Measurements from ENCODE around the gene TRIM6. TPM values are rescaled to one million over a fixed set of nuclear protein-coding genes. Genes with fewer than 3 reads are reported as not detected.

Gene TRIM6
- total RNA-seq, 2 experiments from 2014 or later, result not detected

GRCh38 chr11:5631969-5632635 is 35.7 kb downstream of the TRIM6 start:
- Histone ChIP-seq H3K4me3 (ENCODE audit: low read depth, low read length, poor library complexity, severe bottlenecking) (peak overlapping the region; percentile 44), H3K4me1 (ENCODE audit: insufficient read depth, low read length, poor library complexity, severe bottlenecking) (peaks cover 17% of the 10 kb centered on the region), H3K9me3 (ENCODE audit: low read length) (no peaks in the 10 kb centered on the region), H3K9me2 (ENCODE audit: insufficient read depth, low read length) (no peaks in the 10 kb centered on the region), H3K4me2 (ENCODE audit: low read length) (peak overlapping the region; percentile 74), H3K79me2 (ENCODE audit: insufficient read depth, low read depth, low read length) (no peaks in the 10 kb centered on the region), H3K36me3 (ENCODE audit: insufficient read depth, low read length) (0 out of 2 replicates have a peak, but pooled peaks cover 15% of the 10 kb centered on the region), H2AFZ (ENCODE audit: low read length) (peak overlapping the region; percentile 93), H4K20me1 (ENCODE audit: insufficient read depth, low read length) (no peaks in the 10 kb centered on the region), H3K27ac (ENCODE audit: low read depth, low read length, poor library complexity, severe bottlenecking) (peak overlapping the region; percentile 61)
- peak; percentile 80 for DNase-seq (ENCODE audit: low spot score)
- CTCF ChIA-PET (ENCODE audit: unreplicated experiment), result no interaction called here
- no TSS peak for BruUV-seq (replicated peaks)
- POLR2A ChIA-PET, result interaction anchor here (0.7 to 1.5 kb wide), 3 partner anchors 14 to 32 kb away, joined by 3 to 10 read pairs (median 7); no protein-coding TSS in a partner anchor
- intact Hi-C loops (cut with micrococcal nuclease; ENCODE audit: unreplicated experiment), result no loop called here
- TF ChIP-seq, protein P1, sequence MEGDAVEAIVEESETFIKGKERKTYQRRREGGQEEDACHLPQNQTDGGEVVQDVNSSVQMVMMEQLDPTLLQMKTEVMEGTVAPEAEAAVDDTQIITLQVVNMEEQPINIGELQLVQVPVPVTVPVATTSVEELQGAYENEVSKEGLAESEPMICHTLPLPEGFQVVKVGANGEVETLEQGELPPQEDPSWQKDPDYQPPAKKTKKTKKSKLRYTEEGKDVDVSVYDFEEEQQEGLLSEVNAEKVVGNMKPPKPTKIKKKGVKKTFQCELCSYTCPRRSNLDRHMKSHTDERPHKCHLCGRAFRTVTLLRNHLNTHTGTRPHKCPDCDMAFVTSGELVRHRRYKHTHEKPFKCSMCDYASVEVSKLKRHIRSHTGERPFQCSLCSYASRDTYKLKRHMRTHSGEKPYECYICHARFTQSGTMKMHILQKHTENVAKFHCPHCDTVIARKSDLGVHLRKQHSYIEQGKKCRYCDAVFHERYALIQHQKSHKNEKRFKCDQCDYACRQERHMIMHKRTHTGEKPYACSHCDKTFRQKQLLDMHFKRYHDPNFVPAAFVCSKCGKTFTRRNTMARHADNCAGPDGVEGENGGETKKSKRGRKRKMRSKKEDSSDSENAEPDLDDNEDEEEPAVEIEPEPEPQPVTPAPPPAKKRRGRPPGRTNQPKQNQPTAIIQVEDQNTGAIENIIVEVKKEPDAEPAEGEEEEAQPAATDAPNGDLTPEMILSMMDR (conservative IDR thresholded peaks at IDR 0.05; ENCODE audit: low read length), result no peak
- TF ChIP-seq EZH2phosphoT487 (IDR thresholded peaks at IDR 0.05; ENCODE audit: borderline replicate concordance, low read depth, low read length), result no peak

DNA sequence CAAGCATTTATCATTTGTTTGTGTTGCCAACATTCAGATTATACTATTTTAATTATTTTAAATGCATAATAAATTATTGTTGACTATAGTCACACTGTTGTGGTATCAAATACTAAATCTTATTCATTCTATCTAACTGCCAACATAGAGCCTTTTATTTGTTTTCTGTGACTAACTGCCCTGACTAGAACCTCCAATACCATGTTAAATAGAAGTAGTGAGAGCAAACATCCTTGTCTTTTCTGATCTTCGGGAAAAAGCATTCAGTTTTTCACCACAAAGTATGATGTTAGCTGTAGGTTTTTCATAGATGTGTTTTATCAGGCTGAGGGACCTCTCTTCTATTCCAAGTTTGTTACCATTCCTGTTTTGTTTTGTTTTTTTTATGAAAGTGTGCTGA is 43.5 kb downstream of the TRIM6 start:
- BruUV-seq (replicated peaks), result no TSS peak
- peaks cover 5% of the 10 kb centered on the region; the same call in 1 of the 2 replicates for H3K9me3 ChIP-seq (ENCODE audit: low read length)
- intact Hi-C loops (cut with micrococcal nuclease; ENCODE audit: unreplicated experiment), result no loop called here
- no peak overlapping the region for H3K4me2 ChIP-seq (ENCODE audit: low read length)
- TF ChIP-seq EZH2phosphoT487 (IDR thresholded peaks at IDR 0.05; ENCODE audit: borderline replicate concordance, low read depth, low read length), result no peak
- TF ChIP-seq, protein P1 (conservative IDR thresholded peaks at IDR 0.05; ENCODE audit: low read length), result no peak
- no peak overlapping the region for H2AFZ ChIP-seq (ENCODE audit: low read length)
- H3K4me3 ChIP-seq (ENCODE audit: low read depth, low read length, poor library complexity, severe bottlenecking), result no peak overlapping the region
- H4K20me1 ChIP-seq (ENCODE audit: insufficient read depth, low read length), result no peaks in the 10 kb centered on the region
- ChIA-PET CTCF (ENCODE audit: unreplicated experiment) (no interaction called here), POLR2A (no interaction called here)
- H3K79me2 ChIP-seq (ENCODE audit: insufficient read depth, low read depth, low read length), result no peaks in the 10 kb centered on the region
- peaks cover 40% of the 10 kb centered on the region for H3K36me3 ChIP-seq (ENCODE audit: insufficient read depth, low read length)
- no peaks in the 10 kb centered on the region for H3K4me1 ChIP-seq (ENCODE audit: insufficient read depth, low read length, poor library complexity, severe bottlenecking)
- H3K9me2 ChIP-seq (ENCODE audit: insufficient read depth, low read length), result no peaks in the 10 kb centered on the region
- no peak for DNase-seq (ENCODE audit: low spot score)
- no peak overlapping the region for H3K27ac ChIP-seq (ENCODE audit: low read depth, low read length, poor library complexity, severe bottlenecking)

GRCh38 chr11:5643585-5643984 is 47.1 kb downstream of the TRIM6 start:
- no peak for DNase-seq (ENCODE audit: low spot score)
- H2AFZ ChIP-seq (ENCODE audit: low read length), result no peak overlapping the region
- TSS peak; percentile 57 for BruUV-seq (replicated peaks)
- CTCF ChIA-PET (ENCODE audit: unreplicated experiment), result no interaction called here
- H3K4me2 ChIP-seq (ENCODE audit: low read length), result no peak overlapping the region
- H3K79me2 ChIP-seq (ENCODE audit: insufficient read depth, low read depth, low read length), result no peaks in the 10 kb centered on the region
- H3K4me1 ChIP-seq (ENCODE audit: insufficient read depth, low read length, poor library complexity, severe bottlenecking), result no peaks in the 10 kb centered on the region
- TF ChIP-seq, protein P1 (conservative IDR thresholded peaks at IDR 0.05; ENCODE audit: low read length), result no peak
- TF ChIP-seq EZH2phosphoT487 (IDR thresholded peaks at IDR 0.05; ENCODE audit: borderline replicate concordance, low read depth, low read length), result no peak
- H3K9me3 ChIP-seq (ENCODE audit: low read length), result peaks cover 5% of the 10 kb centered on the region; the same call in 1 of the 2 replicates
- H4K20me1 ChIP-seq (ENCODE audit: insufficient read depth, low read length), result no peaks in the 10 kb centered on the region
- H3K27ac ChIP-seq (ENCODE audit: low read depth, low read length, poor library complexity, severe bottlenecking), result no peak overlapping the region
- no peaks in the 10 kb centered on the region for H3K9me2 ChIP-seq (ENCODE audit: insufficient read depth, low read length)
- no peak overlapping the region for H3K4me3 ChIP-seq (ENCODE audit: low read depth, low read length, poor library complexity, severe bottlenecking)
- POLR2A ChIA-PET, result no interaction called here
- H3K36me3 ChIP-seq (ENCODE audit: insufficient read depth, low read length), result peaks cover 24% of the 10 kb centered on the region
- intact Hi-C loops (cut with micrococcal nuclease; ENCODE audit: unreplicated experiment), result no loop called here
